Posterior cingulate gyrus (tissue), 11 donors: ENCODE results near the gene CNOT9.

ENCODE experiments used
- DNase-seq, 10 donors: peaks; one replicate each; pipeline versions ENCODE4 v3.0.0 to v3.0.0-alpha.2; 2020 to 2021; ENCODE audit warnings: mixed read lengths in 3 of 10
- intact Hi-C: fragments of 100-400 bp; cut with DNase I; formaldehyde crosslinking; loops from one replicate; pipeline ENCODE4 v1.15.1; 2023

Gene CNOT9

DNA sequence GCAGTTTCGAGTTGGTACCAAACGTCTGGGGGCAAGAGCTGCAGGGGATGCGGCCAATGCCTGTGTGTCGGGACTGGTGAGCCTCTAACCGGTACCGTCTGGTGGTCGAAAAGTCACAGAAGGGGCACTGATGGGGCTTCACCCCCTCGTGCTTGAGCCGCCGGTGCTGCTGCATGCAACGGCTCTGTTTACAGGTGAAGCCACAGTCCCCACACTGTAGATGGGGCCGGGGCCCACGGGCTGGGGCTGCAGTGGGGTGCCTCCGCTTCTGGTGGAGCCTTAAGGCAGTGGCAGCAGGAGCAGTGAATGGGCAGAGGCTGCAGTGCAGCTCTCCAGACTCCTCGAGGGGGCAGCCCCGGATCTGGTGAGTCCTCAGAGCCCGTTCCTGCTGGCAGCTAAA lies 74.1 kb downstream of the CNOT9 start:
- intact Hi-C loops = no loop called here
- DNase-seq = peak in 1 of 10 donors; percentile 74

DNA sequence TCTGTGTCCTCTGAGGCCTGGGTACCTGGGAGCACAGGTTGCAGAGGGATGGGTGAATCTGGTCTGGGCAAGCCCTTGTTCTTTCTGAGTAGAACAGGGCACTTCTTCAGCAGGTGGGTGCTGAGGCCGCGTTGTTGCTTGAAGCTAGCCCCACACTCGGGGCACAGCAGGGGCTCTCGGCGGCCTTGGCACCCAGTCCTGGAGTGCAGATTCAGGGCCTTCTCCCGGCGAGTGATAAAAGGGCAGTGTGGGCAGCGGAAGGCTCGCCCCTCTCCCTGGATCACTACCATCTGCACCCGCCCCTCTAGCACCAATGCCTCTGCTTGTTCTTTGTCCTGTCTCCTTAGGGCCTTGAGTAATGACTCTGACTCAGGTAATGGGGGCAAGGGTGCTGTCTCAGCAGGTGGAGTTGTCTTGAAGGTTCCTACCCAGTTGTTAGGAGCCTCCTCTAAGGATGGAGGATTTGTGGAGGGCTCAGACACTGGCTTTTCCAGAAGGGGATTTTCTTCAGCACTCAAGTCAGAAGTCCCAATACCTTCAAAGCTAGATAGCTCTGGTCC lies 75.2 kb downstream of the CNOT9 start:
- intact Hi-C loops = no loop called here
- DNase-seq = peak in 1 of 10 donors; percentile 55

DNA sequence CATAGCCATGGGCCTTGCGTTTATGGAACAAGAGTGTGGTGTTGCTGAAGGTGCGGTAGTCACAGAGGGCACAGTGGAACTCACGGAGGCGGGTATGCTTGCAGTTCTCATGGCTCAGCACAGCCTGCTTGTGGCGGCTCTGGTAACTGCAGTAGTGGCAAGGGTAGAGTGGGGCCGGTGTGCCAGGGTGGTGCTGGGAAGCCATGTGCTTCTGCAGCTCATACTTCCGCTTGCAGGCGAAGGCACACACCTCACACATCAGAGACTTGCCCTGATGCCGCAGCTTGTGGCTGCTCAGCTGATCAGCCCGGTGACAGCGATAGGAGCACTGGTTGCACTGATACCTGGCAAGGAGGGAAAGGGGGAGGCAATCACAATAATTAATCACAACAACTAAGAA lies 76.1 kb downstream of the CNOT9 start:
- peak in 1 of 10 donors; percentile 74 for DNase-seq
- intact Hi-C loops = no loop called here

DNA sequence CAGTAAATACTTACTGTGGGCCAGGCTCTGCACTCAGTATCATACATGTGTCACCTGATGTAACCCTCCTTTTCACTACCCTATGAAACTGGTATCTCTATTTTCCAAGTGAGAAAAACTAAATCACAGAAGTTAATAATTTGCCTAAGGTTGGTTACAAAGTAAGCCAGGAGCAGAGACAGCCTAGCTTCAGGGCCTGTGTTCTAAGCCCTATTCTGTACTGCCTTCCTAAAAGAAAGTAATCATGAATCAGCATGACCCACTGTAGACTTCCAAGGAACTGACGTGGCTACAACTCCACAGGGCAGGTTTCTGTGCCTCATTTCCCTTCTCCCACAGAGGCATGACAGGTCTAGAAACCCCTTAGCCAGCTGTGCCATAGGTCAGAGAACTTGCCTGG lies 76.5 kb downstream of the CNOT9 start:
- intact Hi-C loops = no loop called here
- no peak for DNase-seq
